SJSA1 (cell line): ENCODE measurements around the gene RALGPS1. TPM values are rescaled to one million over a fixed set of nuclear protein-coding genes. Genes with fewer than 3 reads are reported as not detected.
A peak's percentile ranks its signal among the peaks of the same experiment; 100 is the strongest.

Source experiments
- DNase-seq, 2 experiments: peaks; one replicate each; pipeline ENCODE4 v3.0.0-alpha.2; 2015 to 2020; ENCODE audit warnings: low spot score in 2 of 2, low read depth in 1 of 2
- H3K27ac ChIP-seq: fragments of 250-450 bp; sonication (Bioruptor Pico); 2 replicates; pipeline ENCODE4 v1.5.1; 2020; ENCODE audit warnings: mild to moderate bottlenecking, moderate library complexity
- H3K27me3 ChIP-seq: fragments of 250-450 bp; sonication (Bioruptor Pico); replicated peaks from 2 replicates; pipeline ENCODE4 v1.5.1; 2020; ENCODE audit warnings: mild to moderate bottlenecking, moderate library complexity
- H3K36me3 ChIP-seq: fragments of 250-450 bp; sonication (Bioruptor Pico); 2 replicates; pipeline ENCODE4 v1.5.1; 2020; ENCODE audit warnings: mild to moderate bottlenecking
- H3K4me1 ChIP-seq: fragments of 250-450 bp; sonication (Bioruptor Pico); replicated peaks from 2 replicates; pipeline ENCODE4 v1.6.1; 2021; ENCODE audit warnings: mild to moderate bottlenecking
- H3K4me3 ChIP-seq: fragments of 250-450 bp; sonication (Bioruptor Pico); 2 replicates; pipeline ENCODE4 v1.5.1; 2020; ENCODE audit warnings: mild to moderate bottlenecking
- H3K9me3 ChIP-seq: fragments of 250-450 bp; sonication (Bioruptor Pico); replicated peaks from 2 replicates; pipeline ENCODE4 v1.5.1; 2020; ENCODE audit warnings: mild to moderate bottlenecking
- total RNA-seq: library from RNA; depleted of rRNA; stranded (reverse); fragments of >200 nt; shearing (Covaris generic); gene quantifications from 2 replicates; pipeline ENCODE4 v1.2.3, GENCODE V29; 2014

RALGPS1 gene
- total RNA-seq, 1 experiment from 2014 or later: 2.4 TPM

- peak in 1 of 2 experiments; percentile 30 for DNase-seq
- Histone ChIP-seq H3K9me3 (no peaks in the 10 kb centered on the region), H3K27ac (no peak overlapping the region), H3K36me3 (no peaks in the 10 kb centered on the region), H3K27me3 (no peaks in the 10 kb centered on the region; the same call in 1 of the 2 replicates), H3K4me1 (no peaks in the 10 kb centered on the region), H3K4me3 (no peak overlapping the region)
Observed at GRCh38 chr9:127149463-127150390, 235.1 kb downstream of the RALGPS1 start.

GRCh38 chr9:127153501-127153900, 238.9 kb downstream of the RALGPS1 start:
- Histone ChIP-seq H3K27ac (no peak overlapping the region), H3K4me3 (no peak overlapping the region)
- no peak for DNase-seq

GRCh38 chr9:127154003-127154389, 239.4 kb downstream of the RALGPS1 start:
- no peak overlapping the region for H3K27ac ChIP-seq
- H3K27me3 ChIP-seq: no peaks in the 10 kb centered on the region; the same call in 1 of the 2 replicates
- no peak overlapping the region for H3K4me3 ChIP-seq
- H3K4me1 ChIP-seq: peaks cover 2% of the 10 kb centered on the region
- H3K9me3 ChIP-seq: no peaks in the 10 kb centered on the region
- no peaks in the 10 kb centered on the region for H3K36me3 ChIP-seq
- peak in 1 of 2 experiments; percentile 22 for DNase-seq

More at GRCh38 chr9:127153501-127153900, 238.9 kb downstream of the RALGPS1 start:
- no peaks in the 10 kb centered on the region; the same call in 1 of the 2 replicates for H3K27me3 ChIP-seq
- H3K36me3 ChIP-seq: no peaks in the 10 kb centered on the region
- no peaks in the 10 kb centered on the region for H3K4me1 ChIP-seq
- no peaks in the 10 kb centered on the region for H3K9me3 ChIP-seq

- Histone ChIP-seq H3K36me3 (no peaks in the 10 kb centered on the region), H3K27me3 (no peaks in the 10 kb centered on the region; the same call in 1 of the 2 replicates), H3K9me3 (no peaks in the 10 kb centered on the region), H3K4me3 (no peak overlapping the region), H3K27ac (no peak overlapping the region), H3K4me1 (peaks cover 8% of the 10 kb centered on the region)
- no peak for DNase-seq
Observed at GRCh38 chr9:127154390-127155191, 240.0 kb downstream of the RALGPS1 start.

- H3K9me3 ChIP-seq: no peaks in the 10 kb centered on the region
- H3K27me3 ChIP-seq: no peaks in the 10 kb centered on the region; the same call in 1 of the 2 replicates
- DNase-seq: peak in 1 of 2 experiments; percentile 21
- no peaks in the 10 kb centered on the region for H3K36me3 ChIP-seq
- peaks cover 17% of the 10 kb centered on the region for H3K4me1 ChIP-seq
- H3K4me3 ChIP-seq: no peak overlapping the region
- no peak overlapping the region for H3K27ac ChIP-seq
Observed at GRCh38 chr9:127155314-127155960, 240.9 kb downstream of the RALGPS1 start.

- no peak overlapping the region for H3K4me3 ChIP-seq
- no peaks in the 10 kb centered on the region for H3K36me3 ChIP-seq
- no peaks in the 10 kb centered on the region for H3K9me3 ChIP-seq
- no peaks in the 10 kb centered on the region for H3K27me3 ChIP-seq
- no peak overlapping the region for H3K27ac ChIP-seq
- DNase-seq: no peak
- H3K4me1 ChIP-seq: peaks cover 40% of the 10 kb centered on the region
Observed at GRCh38 chr9:127158786-127159324, 244.3 kb downstream of the RALGPS1 start.

GRCh38 chr9:127159325-127159801, 244.8 kb downstream of the RALGPS1 start:
- DNase-seq: peak; percentile 62 to 80
- H3K4me1 ChIP-seq: peaks cover 40% of the 10 kb centered on the region
- peak overlapping the region; percentile 11 for H3K27ac ChIP-seq
- H3K36me3 ChIP-seq: no peaks in the 10 kb centered on the region
- H3K4me3 ChIP-seq: no peak overlapping the region
- H3K9me3 ChIP-seq: no peaks in the 10 kb centered on the region
- H3K27me3 ChIP-seq: no peaks in the 10 kb centered on the region

GRCh38 chr9:127159949-127160610, 245.5 kb downstream of the RALGPS1 start:
- Histone ChIP-seq H3K4me3 (no peak overlapping the region), H3K9me3 (no peaks in the 10 kb centered on the region), H3K4me1 (peaks cover 40% of the 10 kb centered on the region), H3K27me3 (no peaks in the 10 kb centered on the region), H3K36me3 (no peaks in the 10 kb centered on the region), H3K27ac (peak overlapping the region; percentile 11)
- peak in 1 of 2 experiments; percentile 30 for DNase-seq

GRCh38 chr9:127161081-127161624, 246.6 kb downstream of the RALGPS1 start:
- Histone ChIP-seq H3K27me3 (no peaks in the 10 kb centered on the region), H3K9me3 (no peaks in the 10 kb centered on the region), H3K27ac (no peak overlapping the region), H3K4me3 (no peak overlapping the region), H3K4me1 (peaks cover 40% of the 10 kb centered on the region), H3K36me3 (no peaks in the 10 kb centered on the region)
- peak in 1 of 2 experiments; percentile 24 for DNase-seq

GRCh38 chr9:127162046-127162863, 247.7 kb downstream of the RALGPS1 start:
- H3K27me3 ChIP-seq: no peaks in the 10 kb centered on the region
- DNase-seq: peak in 1 of 2 experiments; percentile 26
- H3K4me3 ChIP-seq: no peak overlapping the region
- H3K4me1 ChIP-seq: peaks cover 40% of the 10 kb centered on the region
- no peaks in the 10 kb centered on the region for H3K36me3 ChIP-seq
- H3K9me3 ChIP-seq: no peaks in the 10 kb centered on the region
- 0 out of 2 replicates have a peak overlapping the region, but pooled peaks have one; percentile 64 for H3K27ac ChIP-seq

GRCh38 chr9:127162864-127163365, 248.3 kb downstream of the RALGPS1 start:
- no peaks in the 10 kb centered on the region for H3K36me3 ChIP-seq
- DNase-seq: no peak
- H3K4me1 ChIP-seq: peaks cover 40% of the 10 kb centered on the region
- H3K27me3 ChIP-seq: no peaks in the 10 kb centered on the region
- H3K4me3 ChIP-seq: no peak overlapping the region
- peak overlapping the region; percentile 64 for H3K27ac ChIP-seq
- no peaks in the 10 kb centered on the region for H3K9me3 ChIP-seq
